CD8-positive, alpha-beta memory T cell (primary cell): ENCODE results near the gene SCARF2. TPM values are rescaled to one million over a fixed set of nuclear protein-coding genes. Genes with fewer than 3 reads are reported as not detected.
A peak's percentile ranks its signal among the peaks of the same experiment; 100 is the strongest.
"Not testable (repeated sequence)": the region's sequence is repeated elsewhere in the genome, so short reads cannot be mapped to it uniquely, and the experiment has no call there.

Experiments
- CTCF ChIA-PET: fragments of 350-600 bp; sonication (Branson Sonifier 250); formaldehyde crosslinking; loops from one replicate; lab custom pipeline; 2021; ENCODE audit warnings: antibody characterized with exemption; lab: Charles Lee
- POLR2A ChIA-PET: fragments of 350-600 bp; sonication (Branson Sonifier 250); formaldehyde crosslinking; loops from one replicate; lab custom pipeline; 2021; ENCODE audit warnings: antibody characterized with exemption; lab: Charles Lee
- DNase-seq, 5 donors: peaks; one replicate each; pipeline versions ENCODE4 v3.0.0 to v3.0.0-alpha.2; 2020 to 2022; ENCODE audit warnings: mixed read lengths in 1 of 5
- H3K27ac ChIP-seq: one replicate; pipeline ENCODE4 v1.7.0; 2013; ENCODE audit warnings: low read depth, mild to moderate bottlenecking, low read length, moderate library complexity
- H3K27me3 ChIP-seq: 2 replicates; pipeline ENCODE4 v1.7.0; 2013; ENCODE audit warnings: low read length, mild to moderate bottlenecking; ENCODE audit not compliant: insufficient read depth, poor library complexity, severe bottlenecking
- H3K36me3 ChIP-seq: 2 replicates; pipeline ENCODE4 v1.7.0; 2013; ENCODE audit warnings: mild to moderate bottlenecking, low read length, moderate library complexity; ENCODE audit not compliant: insufficient read depth
- H3K4me1 ChIP-seq: 2 replicates; pipeline ENCODE4 v1.7.0; 2013; ENCODE audit warnings: mild to moderate bottlenecking, low read length, moderate library complexity; ENCODE audit not compliant: insufficient read depth
- H3K4me3 ChIP-seq: 2 replicates; pipeline ENCODE4 v1.7.0; 2013; ENCODE audit warnings: mild to moderate bottlenecking, low read length
- H3K9me3 ChIP-seq: 2 replicates; pipeline ENCODE4 v1.7.0; 2013; ENCODE audit warnings: mild to moderate bottlenecking, low read length
- H3K27ac Mint-ChIP-seq, 8 donors: one replicate each; pipeline ENCODE4 v1.8.0; 2020 to 2021; ENCODE audit warnings: mixed read lengths in 8 of 8, mild to moderate bottlenecking in 6 of 8, inconsistent platforms in 3 of 8, moderate library complexity in 3 of 8
- H3K27me3 Mint-ChIP-seq, 2 donors: one replicate each; pipeline ENCODE4 v1.8.0; 2020 to 2021; ENCODE audit warnings: mixed read lengths in 2 of 2, mild to moderate bottlenecking in 1 of 2, moderate library complexity in 1 of 2
- H3K36me3 Mint-ChIP-seq, 3 donors: one replicate each; pipeline ENCODE4 v1.8.0; 2020 to 2021; ENCODE audit warnings: mixed read lengths in 3 of 3, inconsistent platforms in 1 of 3, mild to moderate bottlenecking in 1 of 3
- H3K4me1 Mint-ChIP-seq, 3 donors: one replicate each; pipeline ENCODE4 v1.8.0; 2020 to 2021; ENCODE audit warnings: mixed read lengths in 3 of 3, inconsistent platforms in 1 of 3, mild to moderate bottlenecking in 1 of 3
- H3K4me3 Mint-ChIP-seq, 7 donors: one replicate each; pipeline ENCODE4 v1.8.0; 2020 to 2021; ENCODE audit warnings: mixed read lengths in 7 of 7, mild to moderate bottlenecking in 6 of 7, moderate library complexity in 4 of 7, inconsistent platforms in 2 of 7
- H3K9me3 Mint-ChIP-seq, 5 donors: one replicate each; pipeline ENCODE4 v1.8.0; 2020 to 2022; ENCODE audit warnings: mixed read lengths in 5 of 5, mild to moderate bottlenecking in 3 of 5, moderate library complexity in 2 of 5, inconsistent platforms in 1 of 5
- polyA plus RNA-seq: library from polyadenylated mRNA; unstranded; fragments of 300-500 nt; fragmentation: Illumina TruSeq; gene quantifications from one replicate; pipeline ENCODE4 v1.2.3, GENCODE V29; 2021
- total RNA-seq, 2 experiments: library from RNA; stranded (reverse); gene quantifications; one replicate each; pipeline ENCODE4 v1.2.3, GENCODE V29; 2021

The SCARF2 gene
- total and polyA plus RNA-seq, 3 experiments from 2014 or later: 0.31 to 1.5 (median 0.50) TPM

DNA sequence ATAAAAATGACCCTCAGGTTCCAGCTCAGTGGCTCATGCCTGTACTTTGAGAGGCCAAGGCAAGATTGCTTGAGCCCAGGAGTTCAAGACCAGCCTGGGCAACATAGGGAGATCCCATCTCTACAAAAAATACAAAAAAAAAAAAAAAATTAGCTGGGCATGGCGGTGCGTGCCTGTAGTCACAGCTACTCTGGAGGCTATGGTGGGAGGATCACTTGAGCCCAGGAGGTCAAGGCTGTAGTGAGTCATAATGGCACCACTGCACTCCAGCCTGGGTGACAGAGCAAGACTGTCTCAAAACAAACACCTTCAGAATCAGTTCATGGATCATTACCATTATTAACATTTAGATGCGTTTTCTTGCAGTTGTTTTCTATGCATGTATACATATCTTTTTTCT is 28.2 kb downstream of the SCARF2 start:
- H3K27me3 ChIP-seq, H3K4me3 Mint-ChIP-seq, H3K4me1 Mint-ChIP-seq, DNase-seq, H3K27ac Mint-ChIP-seq, CTCF ChIA-PET, H3K36me3 ChIP-seq, H3K27ac ChIP-seq, H3K27me3 Mint-ChIP-seq, H3K9me3 ChIP-seq, POLR2A ChIA-PET, H3K4me1 ChIP-seq, H3K9me3 Mint-ChIP-seq, H3K4me3 ChIP-seq: not testable (repeated sequence)
- peaks cover 0 to 29% (median 7%) of the 10 kb centered on the region in 3 donors for H3K36me3 Mint-ChIP-seq

DNA sequence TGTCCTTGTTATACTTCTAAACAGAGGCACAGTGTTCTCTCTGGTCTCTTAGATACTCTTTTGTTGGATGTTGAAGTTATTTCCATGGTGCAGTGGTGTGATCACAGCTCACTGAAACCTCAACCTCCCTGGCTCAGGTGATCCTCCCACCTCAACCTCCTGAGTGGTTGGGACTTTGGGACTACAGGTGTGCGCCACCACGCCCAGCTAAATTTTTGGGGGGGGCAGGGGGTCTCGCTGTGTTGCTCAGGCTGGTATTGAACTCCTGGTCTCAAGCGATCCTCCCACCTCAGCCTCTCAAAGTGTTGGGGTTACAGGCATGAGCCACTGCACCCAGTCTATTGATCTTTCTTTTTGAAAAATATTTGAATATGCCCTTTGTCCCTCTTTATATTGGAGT is 28.7 kb downstream of the SCARF2 start:
- H3K4me1 ChIP-seq: peaks cover 2% of the 10 kb centered on the region
- Mint-ChIP-seq H3K27me3 (no peaks in the 10 kb centered on the region), H3K36me3 (peaks cover 0 to 32% (median 7%) of the 10 kb centered on the region in 3 donors), H3K9me3 (no peaks in the 10 kb centered on the region), H3K4me1 (peaks cover 3 to 4% (median 3%) of the 10 kb centered on the region in 3 donors), H3K4me3 (no peak overlapping the region), H3K27ac (no peak overlapping the region)
- no peak overlapping the region for H3K27ac ChIP-seq
- ChIA-PET POLR2A (no interaction called here), CTCF (interaction anchor here (1.3 kb wide), 1 partner anchor 158 kb away, joined by 4 read pairs; no protein-coding TSS in a partner anchor)
- no peaks in the 10 kb centered on the region for H3K27me3 ChIP-seq
- no peak overlapping the region for H3K4me3 ChIP-seq
- no peak for DNase-seq
- peaks cover 4% of the 10 kb centered on the region for H3K36me3 ChIP-seq
- no peaks in the 10 kb centered on the region for H3K9me3 ChIP-seq

DNA sequence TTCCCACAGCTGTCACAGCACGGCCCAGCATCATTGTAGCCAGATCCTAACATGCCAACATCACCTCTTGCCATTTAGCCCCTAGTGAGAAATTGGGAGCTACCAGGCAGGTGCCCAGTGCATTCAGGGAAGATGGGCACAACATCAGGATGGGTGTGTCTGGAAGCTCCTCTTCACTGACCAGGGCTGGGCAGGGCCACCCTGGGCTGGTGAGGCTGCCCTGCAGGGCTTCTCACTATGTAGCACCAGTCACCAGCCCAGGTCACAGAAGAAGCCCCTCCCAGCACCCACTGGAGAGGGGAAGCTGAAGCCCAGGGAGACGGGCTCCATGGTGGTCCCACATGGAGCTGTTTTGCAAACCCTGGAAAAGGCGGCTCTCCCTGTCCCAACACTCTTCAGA is 29.8 kb downstream of the SCARF2 start:
- Mint-ChIP-seq H3K36me3 (peaks cover 6 to 41% (median 12%) of the 10 kb centered on the region in 3 donors), H3K4me1 (peaks cover 13 to 15% (median 13%) of the 10 kb centered on the region in 3 donors), H3K27ac (no peak overlapping the region), H3K9me3 (no peaks in the 10 kb centered on the region), H3K4me3 (no peak overlapping the region), H3K27me3 (no peaks in the 10 kb centered on the region)
- ChIA-PET CTCF (interaction anchor here (1.3 to 1.4 kb wide), 2 partner anchors 9 to 159 kb away, joined by 3 to 4 read pairs; no protein-coding TSS in a partner anchor), POLR2A (no interaction called here)
- H3K27ac ChIP-seq: no peak overlapping the region
- H3K4me3 ChIP-seq: no peak overlapping the region
- no peaks in the 10 kb centered on the region for H3K9me3 ChIP-seq
- peaks cover 10% of the 10 kb centered on the region for H3K4me1 ChIP-seq
- H3K27me3 ChIP-seq: no peaks in the 10 kb centered on the region
- no peak for DNase-seq
- H3K36me3 ChIP-seq: peaks cover 4% of the 10 kb centered on the region

DNA sequence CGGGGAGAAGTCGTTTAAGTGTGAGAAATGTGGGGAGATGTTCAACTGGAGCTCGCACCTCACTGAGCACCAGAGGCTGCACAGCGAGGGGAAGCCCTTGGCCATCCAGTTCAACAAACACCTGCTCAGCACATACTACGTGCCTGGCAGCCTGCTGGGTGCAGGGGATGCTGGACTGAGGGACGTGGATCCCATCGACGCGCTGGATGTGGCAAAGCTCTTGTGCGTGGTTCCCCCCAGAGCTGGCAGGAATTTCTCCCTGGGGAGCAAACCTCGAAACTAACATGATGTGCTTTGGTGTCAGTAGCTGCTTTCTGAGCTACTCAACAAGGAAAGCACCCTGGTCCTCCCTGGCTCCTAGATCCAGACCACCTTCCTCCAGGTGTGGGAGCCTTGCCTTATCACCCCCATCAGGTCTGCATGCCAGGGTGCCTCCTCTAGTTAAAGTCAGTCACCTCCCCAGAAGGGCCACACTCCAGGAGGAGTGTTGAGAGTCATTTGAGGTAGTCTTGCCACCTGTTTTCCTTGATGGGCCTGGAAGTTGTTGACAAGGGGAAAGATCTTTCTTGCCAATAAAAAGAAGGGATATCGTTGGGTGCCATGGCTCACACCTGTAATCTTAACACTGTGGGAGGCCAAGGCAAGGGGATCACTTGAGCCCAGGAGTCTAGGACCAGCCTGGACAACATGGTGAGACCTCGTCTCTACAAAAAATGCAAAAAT is 30.8 kb downstream of the SCARF2 start:
- Histone ChIP-seq H3K9me3 (no peaks in the 10 kb centered on the region), H3K4me1 (peaks cover 10% of the 10 kb centered on the region), H3K27ac (no peak overlapping the region), H3K27me3 (no peaks in the 10 kb centered on the region), H3K4me3 (no peak overlapping the region), H3K36me3 (peaks cover 4% of the 10 kb centered on the region)
- no peak overlapping the region for H3K4me3 Mint-ChIP-seq
- CTCF ChIA-PET: interaction anchor here (1.4 kb wide), 1 partner anchor 10 kb away, joined by 3 read pairs; no protein-coding TSS in a partner anchor
- DNase-seq: no peak
- peaks cover 14 to 18% (median 15%) of the 10 kb centered on the region in 3 donors for H3K4me1 Mint-ChIP-seq
- H3K36me3 Mint-ChIP-seq: peaks cover 6 to 45% (median 12%) of the 10 kb centered on the region in 3 donors
- no peaks in the 10 kb centered on the region for H3K9me3 Mint-ChIP-seq
- H3K27me3 Mint-ChIP-seq: no peaks in the 10 kb centered on the region
- POLR2A ChIA-PET: no interaction called here
- peak overlapping the region in 3 of 8 donors; percentile 38 to 87 (median 42) for H3K27ac Mint-ChIP-seq

DNA sequence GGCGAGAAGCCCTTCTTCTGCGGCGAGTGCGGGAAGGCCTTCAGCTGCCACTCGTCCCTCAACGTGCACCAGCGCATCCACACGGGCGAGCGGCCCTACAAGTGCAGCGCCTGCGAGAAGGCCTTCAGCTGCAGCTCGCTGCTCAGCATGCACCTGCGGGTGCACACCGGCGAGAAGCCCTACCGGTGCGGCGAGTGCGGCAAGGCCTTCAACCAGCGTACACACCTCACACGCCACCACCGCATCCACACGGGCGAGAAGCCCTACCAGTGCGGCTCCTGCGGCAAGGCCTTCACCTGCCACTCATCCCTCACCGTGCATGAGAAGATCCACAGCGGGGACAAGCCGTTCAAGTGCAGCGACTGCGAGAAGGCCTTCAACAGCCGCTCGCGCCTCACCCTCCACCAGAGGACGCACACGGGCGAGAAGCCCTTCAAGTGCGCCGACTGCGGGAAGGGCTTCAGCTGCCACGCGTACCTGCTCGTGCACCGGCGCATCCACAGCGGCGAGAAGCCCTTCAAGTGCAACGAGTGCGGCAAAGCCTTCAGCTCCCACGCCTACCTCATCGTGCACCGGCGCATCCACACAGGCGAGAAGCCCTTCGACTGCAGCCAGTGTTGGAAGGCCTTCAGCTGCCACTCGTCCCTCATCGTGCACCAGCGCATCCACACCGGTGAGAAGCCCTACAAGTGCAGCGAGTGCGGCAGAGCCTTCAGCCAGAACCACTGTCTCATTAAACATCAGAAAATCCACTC is 31.5 kb downstream of the SCARF2 start:
- CTCF ChIA-PET: no interaction called here
- Mint-ChIP-seq H3K9me3 (no peaks in the 10 kb centered on the region), H3K4me1 (peaks cover 14 to 18% (median 15%) of the 10 kb centered on the region in 3 donors), H3K4me3 (no peak overlapping the region), H3K27ac (peak overlapping the region in 1 of 8 donors; percentile 43), H3K36me3 (peaks cover 6 to 48% (median 14%) of the 10 kb centered on the region in 3 donors), H3K27me3 (no peaks in the 10 kb centered on the region)
- H3K9me3 ChIP-seq: no peaks in the 10 kb centered on the region
- POLR2A ChIA-PET: no interaction called here
- no peaks in the 10 kb centered on the region for H3K27me3 ChIP-seq
- peaks cover 6% of the 10 kb centered on the region for H3K36me3 ChIP-seq
- no peak overlapping the region for H3K27ac ChIP-seq
- DNase-seq: no peak
- H3K4me3 ChIP-seq: no peak overlapping the region
- H3K4me1 ChIP-seq: peaks cover 10% of the 10 kb centered on the region

DNA sequence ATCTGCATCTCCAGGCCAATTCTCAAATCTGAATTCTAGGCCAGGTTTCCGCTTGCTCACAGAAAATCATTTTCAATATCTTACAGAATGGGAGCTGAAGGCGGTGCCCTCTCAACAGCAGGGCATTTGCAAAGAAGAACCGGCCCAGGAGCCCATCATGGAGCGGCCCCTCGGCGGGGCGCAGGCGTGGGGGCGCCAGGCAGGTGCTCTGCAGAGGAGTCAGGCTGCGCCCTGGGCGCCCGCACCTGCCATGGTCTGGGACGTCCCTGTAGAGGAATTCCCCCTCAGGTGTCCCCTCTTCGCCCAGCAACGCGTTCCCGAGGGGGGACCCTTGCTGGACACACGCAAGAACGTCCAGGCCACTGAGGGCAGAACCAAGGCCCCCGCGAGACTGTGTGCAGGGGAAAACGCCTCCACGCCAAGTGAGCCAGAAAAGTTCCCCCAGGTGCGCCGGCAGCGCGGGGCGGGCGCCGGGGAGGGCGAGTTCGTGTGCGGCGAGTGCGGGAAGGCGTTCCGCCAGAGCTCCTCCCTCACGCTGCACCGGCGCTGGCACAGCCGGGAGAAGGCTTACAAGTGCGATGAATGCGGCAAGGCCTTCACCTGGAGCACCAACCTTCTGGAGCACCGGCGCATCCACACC is 32.2 kb downstream of the SCARF2 start:
- POLR2A ChIA-PET: no interaction called here
- no peak for DNase-seq
- H3K4me3 ChIP-seq: no peak overlapping the region
- H3K4me3 Mint-ChIP-seq: peak overlapping the region in 1 of 7 donors; percentile 8
- H3K36me3 ChIP-seq: peaks cover 12% of the 10 kb centered on the region
- peak overlapping the region in 1 of 8 donors; percentile 81 for H3K27ac Mint-ChIP-seq
- peaks cover 14 to 18% (median 15%) of the 10 kb centered on the region in 3 donors for H3K4me1 Mint-ChIP-seq
- H3K36me3 Mint-ChIP-seq: peaks cover 6 to 48% (median 14%) of the 10 kb centered on the region in 3 donors
- no peaks in the 10 kb centered on the region for H3K27me3 Mint-ChIP-seq
- peaks cover 10% of the 10 kb centered on the region for H3K4me1 ChIP-seq
- H3K9me3 ChIP-seq: no peaks in the 10 kb centered on the region
- CTCF ChIA-PET: interaction anchor here (1.8 kb wide), 1 partner anchor 13 kb away, joined by 9 read pairs; no protein-coding TSS in a partner anchor
- H3K27me3 ChIP-seq: no peaks in the 10 kb centered on the region
- H3K27ac ChIP-seq: no peak overlapping the region
- H3K9me3 Mint-ChIP-seq: no peaks in the 10 kb centered on the region

DNA sequence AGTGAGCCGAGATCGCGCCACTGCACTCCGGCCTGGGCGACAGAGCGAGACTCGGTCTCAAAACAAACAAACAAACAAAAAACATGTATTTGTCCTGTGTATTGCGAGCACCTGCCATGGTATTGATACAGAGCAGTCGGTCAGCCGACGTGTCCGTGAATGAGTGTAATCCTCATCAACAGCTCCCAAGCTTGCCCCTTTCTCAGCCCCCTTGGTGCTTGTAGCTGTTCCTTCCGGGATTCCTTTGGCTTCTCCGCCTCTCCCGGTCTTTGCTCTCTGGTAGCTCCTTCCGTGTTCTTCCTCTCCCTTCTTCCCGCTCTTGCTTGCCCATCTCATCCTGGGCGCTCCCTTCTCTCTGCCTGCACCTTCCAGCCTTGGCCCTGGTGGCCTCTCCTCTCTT is 32.7 kb downstream of the SCARF2 start:
- no peaks in the 10 kb centered on the region for H3K9me3 Mint-ChIP-seq
- POLR2A ChIA-PET: no interaction called here
- H3K4me3 ChIP-seq: no peak overlapping the region
- peaks cover 6 to 51% (median 14%) of the 10 kb centered on the region in 3 donors for H3K36me3 Mint-ChIP-seq
- no peak overlapping the region for H3K27ac ChIP-seq
- no peaks in the 10 kb centered on the region for H3K9me3 ChIP-seq
- peak overlapping the region in 2 of 8 donors; percentile 28 to 81 for H3K27ac Mint-ChIP-seq
- H3K27me3 Mint-ChIP-seq: no peaks in the 10 kb centered on the region
- no peaks in the 10 kb centered on the region for H3K27me3 ChIP-seq
- H3K36me3 ChIP-seq: peaks cover 12% of the 10 kb centered on the region
- DNase-seq: no peak
- CTCF ChIA-PET: interaction anchor here (1.4 to 1.8 kb wide), 2 partner anchors 10 to 14 kb away, joined by 4 to 9 read pairs; partner anchors contain the start of gene ZNF74
- peak overlapping the region in 1 of 7 donors; percentile 8 for H3K4me3 Mint-ChIP-seq
- H3K4me1 Mint-ChIP-seq: peaks cover 15 to 20% (median 16%) of the 10 kb centered on the region in 3 donors
- peaks cover 10% of the 10 kb centered on the region for H3K4me1 ChIP-seq
